DND-41 (cell line): Measurements from ENCODE around the gene RNF215.

Experiments
- ATAC-seq: fragments of 200-7000 bp; cut with Tn5 transposase; 3 replicates; pipeline ENCODE4 v1.9.1; 2021; ENCODE audit warnings: low read depth; ENCODE audit not compliant: insufficient read depth
- DNase-seq: peaks from one replicate; pipeline ENCODE4 v3.0.0-alpha.2; 2020
- H2AFZ ChIP-seq: 2 replicates; pipeline ENCODE4 v1.6.0; 2012; ENCODE audit warnings: low read depth, low read length
- H3K27ac ChIP-seq: 2 replicates; pipeline ENCODE4 v1.5.1; 2012; ENCODE audit warnings: low read length, inconsistent platforms
- H3K27me3 ChIP-seq: fragments of 200-600 bp; sonication (generic); 2 replicates; pipeline ENCODE4 v1.6.0; 2012; ENCODE audit warnings: low read length, mild to moderate bottlenecking, inconsistent platforms; ENCODE audit not compliant: insufficient read depth, poor library complexity
- H3K36me3 ChIP-seq: 2 replicates; pipeline ENCODE4 v1.5.1; 2012; ENCODE audit warnings: low read length, inconsistent platforms; ENCODE audit not compliant: insufficient read depth
- H3K4me1 ChIP-seq: 2 replicates; pipeline ENCODE4 v1.5.1; 2012; ENCODE audit warnings: mild to moderate bottlenecking, low read length; ENCODE audit not compliant: insufficient read depth
- H3K4me2 ChIP-seq: 2 replicates; pipeline ENCODE4 v1.6.0; 2012; ENCODE audit warnings: mild to moderate bottlenecking, moderate library complexity, low read length, inconsistent platforms; ENCODE audit not compliant: insufficient read depth
- H3K4me3 ChIP-seq, 2 experiments: fragments of 200-600 bp in 1 of 2; shearing (Covaris generic) in 1 of 2; 2 replicates each; pipeline ENCODE4 v1.5.1; 2012 to 2016; ENCODE audit warnings: inconsistent platforms in 2 of 2, low read length in 2 of 2, mild to moderate bottlenecking in 2 of 2, low read depth in 1 of 2, moderate library complexity in 1 of 2
- H3K79me2 ChIP-seq: 2 replicates; pipeline ENCODE4 v1.6.0; 2012; ENCODE audit warnings: low read length, inconsistent platforms; ENCODE audit not compliant: insufficient read depth
- H3K9ac ChIP-seq: 2 replicates; pipeline ENCODE4 v1.6.0; 2012; ENCODE audit warnings: low read depth, mild to moderate bottlenecking, inconsistent platforms, low read length, moderate library complexity
- H3K9me3 ChIP-seq: 2 replicates; pipeline ENCODE4 v1.5.1; 2012; ENCODE audit warnings: low read length, moderate library complexity, mild to moderate bottlenecking, inconsistent platforms; ENCODE audit not compliant: insufficient read depth, severe bottlenecking
- H4K20me1 ChIP-seq: 2 replicates; pipeline ENCODE4 v1.6.0; 2012; ENCODE audit warnings: low read length; ENCODE audit not compliant: insufficient read depth
- EZH2 ChIP-seq: IDR thresholded peaks from 3 replicates; pipeline ENCODE4 v1.6.1; 2012; ENCODE audit warnings: borderline replicate concordance, low read depth, mild to moderate bottlenecking, moderate library complexity, low read length, inconsistent platforms; ENCODE audit not compliant: severe bottlenecking
- TF ChIP-seq, protein P1 (sequence below): IDR thresholded peaks from 2 replicates; pipeline ENCODE4 v1.5.1; 2012; ENCODE audit warnings: borderline replicate concordance, low read length, moderate library complexity, mild to moderate bottlenecking; ENCODE audit not compliant: poor library complexity, severe bottlenecking; ENCODE audit errors: extremely low read depth

The RNF215 gene

DNA sequence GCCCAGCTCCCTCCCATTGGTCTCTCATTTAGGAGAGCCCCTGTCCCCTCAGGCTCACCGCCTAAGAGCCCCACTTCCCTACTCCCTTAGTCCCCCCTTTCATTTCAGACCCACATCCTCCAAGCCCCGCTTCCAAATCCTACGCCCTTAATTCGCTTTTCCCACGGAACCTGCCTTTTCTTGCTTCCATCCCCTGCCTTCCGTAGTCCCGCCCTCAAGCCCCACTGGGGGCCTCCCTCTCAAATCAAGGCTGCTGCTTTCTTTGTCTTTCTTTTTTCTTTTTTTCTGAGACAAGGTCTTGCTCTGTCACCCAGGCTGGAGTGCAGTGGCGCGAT, 30.0 kb downstream of the RNF215 start:
- ATAC-seq = peak; percentile 7; the same call in 1 of the 3 replicates
- Histone ChIP-seq H3K4me3 (peak overlapping the region; percentile 68 to 91), H3K79me2 (peaks cover 47% of the 10 kb centered on the region), H3K27me3 (no peaks in the 10 kb centered on the region), H3K27ac (peak overlapping the region; percentile 45; the same call in 1 of the 2 replicates), H4K20me1 (peaks cover 37% of the 10 kb centered on the region), H2AFZ (peak overlapping the region; percentile 97), H3K4me1 (peaks cover 41% of the 10 kb centered on the region), H3K36me3 (peaks cover 33% of the 10 kb centered on the region), H3K4me2 (peak overlapping the region; percentile 78), H3K9ac (peak overlapping the region; percentile 98), H3K9me3 (no peaks in the 10 kb centered on the region)
- peak; percentile 48 for DNase-seq
- TF ChIP-seq, protein P1, sequence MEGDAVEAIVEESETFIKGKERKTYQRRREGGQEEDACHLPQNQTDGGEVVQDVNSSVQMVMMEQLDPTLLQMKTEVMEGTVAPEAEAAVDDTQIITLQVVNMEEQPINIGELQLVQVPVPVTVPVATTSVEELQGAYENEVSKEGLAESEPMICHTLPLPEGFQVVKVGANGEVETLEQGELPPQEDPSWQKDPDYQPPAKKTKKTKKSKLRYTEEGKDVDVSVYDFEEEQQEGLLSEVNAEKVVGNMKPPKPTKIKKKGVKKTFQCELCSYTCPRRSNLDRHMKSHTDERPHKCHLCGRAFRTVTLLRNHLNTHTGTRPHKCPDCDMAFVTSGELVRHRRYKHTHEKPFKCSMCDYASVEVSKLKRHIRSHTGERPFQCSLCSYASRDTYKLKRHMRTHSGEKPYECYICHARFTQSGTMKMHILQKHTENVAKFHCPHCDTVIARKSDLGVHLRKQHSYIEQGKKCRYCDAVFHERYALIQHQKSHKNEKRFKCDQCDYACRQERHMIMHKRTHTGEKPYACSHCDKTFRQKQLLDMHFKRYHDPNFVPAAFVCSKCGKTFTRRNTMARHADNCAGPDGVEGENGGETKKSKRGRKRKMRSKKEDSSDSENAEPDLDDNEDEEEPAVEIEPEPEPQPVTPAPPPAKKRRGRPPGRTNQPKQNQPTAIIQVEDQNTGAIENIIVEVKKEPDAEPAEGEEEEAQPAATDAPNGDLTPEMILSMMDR = no peak
- no peak for TF ChIP-seq EZH2

DNA sequence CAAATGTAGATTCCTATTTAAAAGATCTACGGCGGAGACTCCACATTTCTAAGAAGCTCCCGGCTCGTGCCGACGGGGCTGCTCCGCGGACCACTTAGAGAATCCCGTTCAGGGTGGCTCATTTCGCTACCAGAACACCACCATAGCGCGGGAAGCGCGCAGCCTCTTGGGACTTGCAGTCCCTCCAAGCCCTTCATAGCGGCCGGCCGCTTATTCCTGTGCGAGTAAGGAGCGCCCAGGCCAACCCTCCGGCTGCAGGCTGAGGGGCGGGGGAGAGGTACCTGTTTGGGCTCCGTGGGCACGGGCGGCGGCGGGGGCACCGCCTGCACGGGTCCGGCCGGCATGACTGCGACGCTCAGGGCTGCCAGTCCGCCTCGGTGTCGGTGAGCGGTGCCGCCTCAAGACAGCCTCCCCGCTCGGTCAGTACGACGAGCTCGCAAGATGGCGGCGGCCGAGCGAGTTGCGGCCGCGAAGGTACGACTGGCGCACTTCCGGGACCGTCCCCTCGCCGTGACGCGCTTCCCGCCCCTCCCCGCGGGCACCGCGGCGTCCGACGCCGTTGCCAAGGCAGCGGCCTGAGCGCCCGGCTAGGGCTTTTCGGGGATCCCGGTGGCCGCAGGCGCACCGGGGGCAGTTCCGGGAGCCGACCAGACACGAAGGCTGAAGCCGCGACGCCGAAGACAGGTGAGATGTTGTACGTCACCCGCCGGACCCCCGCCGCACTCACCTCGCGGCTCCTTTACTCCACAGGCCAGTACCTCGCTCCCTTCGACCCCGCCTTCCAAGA, 30.6 kb downstream of the RNF215 start, which contains the start of the genes CCDC157 and SF3A1:
Gene CCDC157, plus strand, starts transcription at position 559 of the 787 bp plus-strand sequence. CDS start 8,994 bp downstream, outside the sequence.
Gene SF3A1, minus strand, starts transcription at position 446 of the 787 bp plus-strand sequence. Its CDS starts 102 bp downstream, at position 344.
- Histone ChIP-seq H3K4me2 (peak within 1 kb of the TSS; percentile 78), H2AFZ (peak within 1 kb of the TSS; percentile 97), H3K79me2 (peaks cover 52% of the 10 kb centered on the region), H3K4me1 (peaks cover 46% of the 10 kb centered on the region), H3K27me3 (no peaks in the 10 kb centered on the region), H3K9me3 (no peaks in the 10 kb centered on the region), H3K36me3 (peaks cover 38% of the 10 kb centered on the region), H3K4me3 (peak within 1 kb of the TSS; percentile 68 to 91), H4K20me1 (peaks cover 42% of the 10 kb centered on the region), H3K9ac (peak within 1 kb of the TSS; percentile 98), H3K27ac (peak within 1 kb of the TSS; percentile 94)
- DNase-seq = peak; percentile 84
- ATAC-seq = peak; percentile 91
- TF ChIP-seq, protein P1 = no peak
- no peak for TF ChIP-seq EZH2

DNA sequence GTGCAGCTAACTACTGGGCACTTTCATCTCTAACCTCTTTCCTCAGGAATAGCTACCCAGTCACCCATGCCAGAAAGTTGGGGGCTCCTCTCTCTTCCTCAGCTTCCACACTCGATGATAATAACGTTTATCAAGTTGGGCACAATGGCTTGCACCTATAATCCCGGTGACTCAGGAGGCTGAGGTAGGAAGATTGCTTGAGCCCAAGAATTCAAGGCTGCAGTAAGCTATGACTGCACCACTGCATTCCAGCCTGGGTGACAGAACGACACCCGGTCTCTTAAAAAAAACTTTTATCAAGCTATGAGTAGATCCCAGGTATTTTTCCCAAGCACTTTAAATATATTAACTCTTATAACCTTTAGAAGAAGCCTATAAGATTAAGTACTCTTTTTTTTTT, 32.6 kb downstream of the RNF215 start:
- Histone ChIP-seq H3K9ac (peak overlapping the region; percentile 5), H3K27me3 (no peaks in the 10 kb centered on the region), H3K9me3 (no peaks in the 10 kb centered on the region), H4K20me1 (peaks cover 50% of the 10 kb centered on the region), H3K36me3 (peaks cover 58% of the 10 kb centered on the region), H3K4me2 (peak overlapping the region; percentile 78), H3K27ac (peak overlapping the region; percentile 17), H2AFZ (no peak overlapping the region), H3K79me2 (peaks cover 72% of the 10 kb centered on the region), H3K4me1 (peaks cover 48% of the 10 kb centered on the region), H3K4me3 (peak overlapping the region in 1 of 2 experiments; percentile 68; a peak in 1 of 4 replicates)
- no peak for ATAC-seq
- TF ChIP-seq, protein P1 = no peak
- TF ChIP-seq EZH2 = no peak
- DNase-seq = no peak
